HepG2 (cell line): ENCODE results near the gene AMDHD1. TPM values are rescaled to one million over a fixed set of nuclear protein-coding genes. Genes with fewer than 3 reads are reported as not detected.

Experiments used
- CENPT ChIP-seq: sonication (generic); formaldehyde crosslinking; IDR thresholded peaks from 2 replicates; pipeline ENCODE4 v1.8.0; 2022; ENCODE audit warnings: low read depth, mild to moderate bottlenecking, moderate library complexity, missing genetic modification reagents
- CENPX ChIP-seq: sonication (generic); formaldehyde crosslinking; IDR thresholded peaks from 2 replicates; pipeline ENCODE4 v1.9.0; 2021; ENCODE audit warnings: mild to moderate bottlenecking, missing genetic modification reagents, moderate library complexity
- FOXA1 ChIP-seq, 2 experiments: fragments of 450-650 bp in 1 of 2; sonication (generic) in 1 of 2; formaldehyde crosslinking in 1 of 2; IDR thresholded peaks; 2 replicates each; pipeline versions ENCODE4 v1.4.0 to v1.6.1; 2016 to 2020; ENCODE audit warnings: missing genetic modification reagents in 1 of 2
- HOXA3 ChIP-seq: sonication (generic); formaldehyde crosslinking; IDR thresholded peaks from 2 replicates; pipeline ENCODE4 v1.5.0; 2020; ENCODE audit warnings: missing genetic modification reagents
- KLF12 ChIP-seq: sonication (generic); formaldehyde crosslinking; IDR thresholded peaks from 2 replicates; pipeline ENCODE4 v1.4.0; 2020; ENCODE audit warnings: missing genetic modification reagents, borderline replicate concordance
- KLF16 ChIP-seq, 2 experiments: sonication (generic) in 1 of 2; formaldehyde crosslinking in 1 of 2; IDR thresholded peaks; 2 replicates each; pipeline versions ENCODE4 v1.6.1 to v1.8.0; 2016 to 2023; ENCODE audit warnings: missing genetic modification reagents in 2 of 2, missing compliant biosample characterization in 1 of 2
- MEIS2 ChIP-seq: sonication (generic); formaldehyde crosslinking; IDR thresholded peaks from 2 replicates; pipeline ENCODE4 v1.9.0; 2021; ENCODE audit warnings: mild to moderate bottlenecking, missing genetic modification reagents
- MXD1 ChIP-seq: sonication (generic); formaldehyde crosslinking; IDR thresholded peaks from 2 replicates; pipeline ENCODE4 v1.4.0; 2020; ENCODE audit warnings: mild to moderate bottlenecking, missing genetic modification reagents
- NFKB2 ChIP-seq: sonication (generic); formaldehyde crosslinking; IDR thresholded peaks from 2 replicates; pipeline ENCODE4 v1.4.0; 2020; ENCODE audit warnings: missing genetic modification reagents, borderline replicate concordance
- PPARG ChIP-seq: conservative IDR thresholded peaks from 2 replicates; pipeline ENCODE4 v1.6.1; 2016; ENCODE audit warnings: missing biosample characterization, missing genetic modification reagents
- RARG ChIP-seq: sonication (generic); formaldehyde crosslinking; IDR thresholded peaks from 2 replicates; pipeline ENCODE4 v1.4.0; 2020; ENCODE audit warnings: low read depth, mild to moderate bottlenecking, missing genetic modification reagents
- TCF12 ChIP-seq, 2 experiments: fragments of 450-650 bp in 1 of 2; sonication (generic) in 1 of 2; formaldehyde crosslinking in 1 of 2; IDR thresholded peaks; 2 replicates each; pipeline versions ENCODE4 v1.6.1 to v1.8.0; 2017 to 2022; ENCODE audit warnings: antibody characterized with exemption in 1 of 2, mild to moderate bottlenecking in 1 of 2, missing genetic modification reagents in 1 of 2, moderate library complexity in 1 of 2
- ZKSCAN5 ChIP-seq: sonication (generic); formaldehyde crosslinking; IDR thresholded peaks from 2 replicates; pipeline ENCODE4 v1.5.1; 2020; ENCODE audit warnings: mild to moderate bottlenecking, missing genetic modification reagents
- ZNF12 ChIP-seq: sonication (generic); formaldehyde crosslinking; IDR thresholded peaks from 2 replicates; pipeline ENCODE4 v1.5.0; 2020; ENCODE audit warnings: missing genetic modification reagents
- ZNF224 ChIP-seq: sonication (generic); formaldehyde crosslinking; IDR thresholded peaks from 2 replicates; pipeline ENCODE4 v1.5.0; 2020; ENCODE audit warnings: mild to moderate bottlenecking, missing genetic modification reagents
- ZNF232 ChIP-seq: sonication (generic); formaldehyde crosslinking; IDR thresholded peaks from 2 replicates; pipeline ENCODE4 v1.4.0; 2020; ENCODE audit warnings: missing genetic modification reagents, borderline replicate concordance
- ZNF275 ChIP-seq: sonication (generic); formaldehyde crosslinking; IDR thresholded peaks from 2 replicates; pipeline ENCODE4 v1.8.0; 2022; ENCODE audit warnings: missing genetic modification reagents, mild to moderate bottlenecking, inconsistent platforms, borderline replicate concordance
- ZNF33B ChIP-seq: sonication (generic); formaldehyde crosslinking; IDR thresholded peaks from 2 replicates; pipeline ENCODE4 v1.5.1; 2020; ENCODE audit warnings: mild to moderate bottlenecking, missing genetic modification reagents
- ZNF501 ChIP-seq: sonication (generic); formaldehyde crosslinking; IDR thresholded peaks from 2 replicates; pipeline ENCODE4 v1.5.1; 2020; ENCODE audit warnings: mild to moderate bottlenecking, moderate library complexity, missing genetic modification reagents
- ZNF616 ChIP-seq: sonication (generic); formaldehyde crosslinking; IDR thresholded peaks from 2 replicates; pipeline ENCODE4 v1.5.0; 2020; ENCODE audit warnings: low read depth, mild to moderate bottlenecking, missing genetic modification reagents
- ZNF709 ChIP-seq: sonication (generic); formaldehyde crosslinking; IDR thresholded peaks from 2 replicates; pipeline ENCODE4 v1.5.0; 2020; ENCODE audit warnings: mild to moderate bottlenecking, missing genetic modification reagents
- ZNF766 ChIP-seq: sonication (generic); formaldehyde crosslinking; IDR thresholded peaks from 2 replicates; pipeline ENCODE4 v1.5.0; 2020; ENCODE audit warnings: missing genetic modification reagents, borderline replicate concordance
- ZNF770 ChIP-seq: sonication (generic); formaldehyde crosslinking; IDR thresholded peaks from 2 replicates; pipeline ENCODE4 v1.5.0; 2020; ENCODE audit warnings: mild to moderate bottlenecking, missing genetic modification reagents
- ZNF816 ChIP-seq: sonication (generic); formaldehyde crosslinking; IDR thresholded peaks from 2 replicates; pipeline ENCODE4 v1.8.0; 2022; ENCODE audit warnings: missing genetic modification reagents, mild to moderate bottlenecking, borderline replicate concordance
- ZZZ3 ChIP-seq: sonication (generic); formaldehyde crosslinking; IDR thresholded peaks from 2 replicates; pipeline ENCODE4 v1.4.0; 2020; ENCODE audit warnings: missing genetic modification reagents, mild to moderate bottlenecking, borderline replicate concordance
- polyA plus RNA-seq, 8 experiments: library from polyadenylated mRNA; depleted of rRNA in 3 of 8; stranded (reverse) in 7 of 8; unstranded in 1 of 8; fragments of >200 nt; fragmentation: Illumina TruSeq in 4 of 8; extraction: Trizol in 4 of 8; gene quantifications; 2 replicates each; pipeline versions ENCODE4 v1.2.1 to v1.2.3, GENCODE V29; 2011 to 2016; ENCODE audit warnings: low read depth in 4 of 8, missing spikeins in 1 of 8, mixed read lengths in 1 of 8; ENCODE audit not compliant: insufficient read depth in 1 of 8
- total RNA-seq, 5 experiments: library from RNA; depleted of rRNA; stranded (reverse); fragments of >200 nt; fragmentation: Illumina TruSeq; extraction: Trizol; gene quantifications; 2 replicates each; pipeline ENCODE4 v1.2.3, GENCODE V29; 2016; ENCODE audit warnings: low read depth in 1 of 5
- TF ChIP-seq, protein P1 (sequence below): IDR thresholded peaks from 2 replicates; pipeline ENCODE4 v1.6.1; 2016; ENCODE audit warnings: mild to moderate bottlenecking, missing biosample characterization, missing genetic modification reagents

Gene AMDHD1
- total and polyA plus RNA-seq, 2 of the 13 experiments (the other 11 are each of a cell fraction or from before 2014, with no cell fraction given), result 6.5 to 29.6 TPM

GRCh38 chr12:95943330-95943842 is at the start of gene AMDHD1 (continued):
- TF ChIP-seq ZNF232 (no peak), ZNF766 (peak; percentile 84; the same call in 1 of the 2 replicates), ZZZ3 (CRISPR knock-in tag) (no peak), ZNF275 (CRISPR knock-in tag) (no peak), ZNF12 (no peak), ZNF770 (CRISPR knock-in tag) (no peak), ZNF616 (CRISPR knock-in tag) (no peak), CENPX (no peak), KLF16 (CRISPR knock-in tag; IDR thresholded peaks at IDR 0.05) (peak in 1 of 2 experiments; percentile 16; a peak in 2 of 4 replicates), ZKSCAN5 (CRISPR knock-in tag) (0 out of 2 replicates have a peak, but pooled peaks have one; percentile 46), RARG (0 out of 2 replicates have a peak, but pooled peaks have one; percentile 9), MEIS2 (no peak), ZNF33B (CRISPR knock-in tag) (no peak; the same call in 1 of the 2 replicates), ZNF224 (CRISPR knock-in tag) (no peak), TCF12 (IDR thresholded peaks at IDR 0.05) (no peak), TCF12 (CRISPR knock-in tag; IDR thresholded peaks at IDR 0.05) (0 out of 2 replicates have a peak, but pooled peaks have one; percentile 33), PPARG (CRISPR knock-in tag) (no peak), ZNF501 (CRISPR knock-in tag) (0 out of 2 replicates have a peak, but pooled peaks have one; percentile 72), NFKB2 (CRISPR knock-in tag) (peak; percentile 79; the same call in 1 of the 2 replicates), MXD1 (CRISPR knock-in tag) (0 out of 2 replicates have a peak, but pooled peaks have one; percentile 45), HOXA3 (CRISPR knock-in tag) (peak; percentile 31; the same call in 1 of the 2 replicates), ZNF816 (CRISPR knock-in tag) (peak; percentile 27; the same call in 1 of the 2 replicates), KLF12 (0 out of 2 replicates have a peak, but pooled peaks have one; percentile 79), CENPT (no peak), ZNF709 (peak; percentile 39; the same call in 1 of the 2 replicates), FOXA1 (IDR thresholded peaks at IDR 0.05) (no peak), FOXA1 (CRISPR knock-in tag; IDR thresholded peaks at IDR 0.05) (no peak)
- TF ChIP-seq, protein P1, sequence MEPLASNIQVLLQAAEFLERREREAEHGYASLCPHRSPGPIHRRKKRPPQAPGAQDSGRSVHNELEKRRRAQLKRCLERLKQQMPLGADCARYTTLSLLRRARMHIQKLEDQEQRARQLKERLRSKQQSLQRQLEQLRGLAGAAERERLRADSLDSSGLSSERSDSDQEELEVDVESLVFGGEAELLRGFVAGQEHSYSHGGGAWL, result no peak
